Gastrocnemius medialis (tissue), 4 donors: ENCODE data around the gene CXorf58.

Experiments used
- POLR2A ChIP-seq, 2 donors: fragments of 450-650 bp; IDR thresholded peaks; one replicate each; pipeline ENCODE4 v1.6.1; 2017; ENCODE audit warnings: antibody characterized with exemption in 2 of 2, mild to moderate bottlenecking in 2 of 2, moderate library complexity in 2 of 2
- TF ChIP-seq, protein P1 (sequence below), 5 experiments: fragments of 450-650 bp in 3 of 5; fragments of 200-600 bp in 2 of 5; sonication (generic) in 2 of 5; IDR thresholded peaks in 4 of 5; conservative IDR thresholded peaks in 1 of 5; 1 replicate in 4 of 5; 2 replicates in 1 of 5; pipeline ENCODE4 v1.5.1; 2016 to 2019; ENCODE audit warnings: antibody characterized with exemption in 5 of 5, mild to moderate bottlenecking in 3 of 5, moderate library complexity in 3 of 5

DNA sequence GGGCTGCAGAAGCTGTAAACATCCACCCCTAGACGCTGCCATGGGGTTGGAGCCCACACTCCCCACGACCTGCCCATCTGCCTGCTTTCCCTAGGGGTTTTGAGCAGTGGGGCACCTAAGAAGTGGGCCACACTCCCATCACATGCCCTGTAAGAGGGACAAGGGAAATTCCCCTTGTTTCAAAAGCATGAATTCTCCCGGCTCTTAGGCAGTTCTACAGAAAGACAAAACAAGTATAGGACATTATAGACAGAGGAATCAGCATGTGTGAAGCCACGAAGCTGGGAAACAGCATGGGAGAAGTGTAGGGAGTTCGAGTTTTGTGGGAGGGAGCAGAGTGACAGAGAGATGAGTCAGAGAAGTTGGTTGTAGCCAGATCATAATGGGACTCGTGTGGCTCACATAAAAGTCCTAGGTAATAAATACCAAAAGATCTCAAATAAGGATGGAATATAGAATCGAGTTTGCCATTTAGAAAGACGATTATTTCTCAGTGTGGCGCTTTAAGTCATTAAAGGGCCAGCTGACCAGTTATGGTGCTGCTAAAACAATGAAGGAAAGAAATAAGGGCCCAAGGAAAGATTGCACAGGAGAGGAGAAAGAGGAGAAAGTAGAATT is 24.0 kb upstream of the CXorf58 start:
- TF ChIP-seq POLR2A (IDR thresholded peaks at IDR 0.05) = no peak
- TF ChIP-seq, protein P1, sequence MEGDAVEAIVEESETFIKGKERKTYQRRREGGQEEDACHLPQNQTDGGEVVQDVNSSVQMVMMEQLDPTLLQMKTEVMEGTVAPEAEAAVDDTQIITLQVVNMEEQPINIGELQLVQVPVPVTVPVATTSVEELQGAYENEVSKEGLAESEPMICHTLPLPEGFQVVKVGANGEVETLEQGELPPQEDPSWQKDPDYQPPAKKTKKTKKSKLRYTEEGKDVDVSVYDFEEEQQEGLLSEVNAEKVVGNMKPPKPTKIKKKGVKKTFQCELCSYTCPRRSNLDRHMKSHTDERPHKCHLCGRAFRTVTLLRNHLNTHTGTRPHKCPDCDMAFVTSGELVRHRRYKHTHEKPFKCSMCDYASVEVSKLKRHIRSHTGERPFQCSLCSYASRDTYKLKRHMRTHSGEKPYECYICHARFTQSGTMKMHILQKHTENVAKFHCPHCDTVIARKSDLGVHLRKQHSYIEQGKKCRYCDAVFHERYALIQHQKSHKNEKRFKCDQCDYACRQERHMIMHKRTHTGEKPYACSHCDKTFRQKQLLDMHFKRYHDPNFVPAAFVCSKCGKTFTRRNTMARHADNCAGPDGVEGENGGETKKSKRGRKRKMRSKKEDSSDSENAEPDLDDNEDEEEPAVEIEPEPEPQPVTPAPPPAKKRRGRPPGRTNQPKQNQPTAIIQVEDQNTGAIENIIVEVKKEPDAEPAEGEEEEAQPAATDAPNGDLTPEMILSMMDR (IDR thresholded peaks at IDR 0.05 in 4 of 5, conservative IDR thresholded peaks at IDR 0.05 in 1 of 5) = no peak
